ENCODE data around the gene RBKS. TPM values are rescaled to one million over a fixed set of nuclear protein-coding genes. Genes with fewer than 3 reads are reported as not detected.
A peak's percentile ranks its signal among the peaks of the same experiment; 100 is the strongest.

RBKS gene
- total and polyA plus RNA-seq, 2 of the 13 experiments (the other 11 are each of a cell fraction or from before 2014, with no cell fraction given) = 7.7 to 8.3 TPM

- peak; percentile 73; the same call in 1 of the 2 replicates for TF ChIP-seq ZFP91 (CRISPR knock-in tag; IDR thresholded peaks at IDR 0.05; ENCODE audit: borderline replicate concordance)
- no peak for TF ChIP-seq JUNB (CRISPR knock-in tag; IDR thresholded peaks at IDR 0.05; ENCODE audit: borderline replicate concordance)
- TF ChIP-seq ZNF574 (CRISPR knock-in tag; IDR thresholded peaks at IDR 0.05) = peak; percentile 88
- no peak for TF ChIP-seq GLMP (CRISPR knock-in tag; IDR thresholded peaks at IDR 0.05; ENCODE audit: borderline replicate concordance)
- 0 out of 2 replicates have a peak, but pooled peaks have one; percentile 35 for TF ChIP-seq NCOA1 (CRISPR knock-in tag; IDR thresholded peaks at IDR 0.05)
- peak; percentile 94 for TF ChIP-seq ZMYM4 (CRISPR knock-in tag; IDR thresholded peaks at IDR 0.05)
- no peak for TF ChIP-seq AKNA (CRISPR knock-in tag; IDR thresholded peaks at IDR 0.05; ENCODE audit: borderline replicate concordance)
- TF ChIP-seq ATF7-NPFF (CRISPR knock-in tag; IDR thresholded peaks at IDR 0.05; ENCODE audit: low read depth) = peak; percentile 95
- no peak for TF ChIP-seq ZNF577 (CRISPR knock-in tag; IDR thresholded peaks at IDR 0.05; ENCODE audit: borderline replicate concordance, low read depth)
- TF ChIP-seq ZNF496 (CRISPR knock-in tag; IDR thresholded peaks at IDR 0.05; ENCODE audit: insufficient replicate concordance) = no peak
- TF ChIP-seq ATF7 (IDR thresholded peaks at IDR 0.05) = no peak
- peak; percentile 84 for TF ChIP-seq ATF7 (CRISPR knock-in tag; IDR thresholded peaks at IDR 0.05)
Observed at GRCh38 chr2:27890146-27890923, at the start of gene RBKS, which contains the start of gene BABAM2 (continued).

Measured in HepG2 (cell line).